Adrenal gland (tissue), 12 donors: Measurements from ENCODE around the gene YAP1. TPM values are rescaled to one million over a fixed set of nuclear protein-coding genes. Genes with fewer than 3 reads are reported as not detected.

Source experiments
- DNase-seq, 7 donors: peaks; one replicate each; pipeline ENCODE4 v3.0.0-alpha.2; 2019 to 2020
- H3K27ac ChIP-seq, 5 donors: fragments of 200-600 bp; sonication (generic) in 4 of 5; 1 replicate in 3 of 5; 2 replicates in 2 of 5; pipeline versions ENCODE4 v1.5.1 to v1.8.0; 2016 to 2020; ENCODE audit warnings: mild to moderate bottlenecking in 1 of 5
- H3K27me3 ChIP-seq: fragments of 200-600 bp; 2 replicates; pipeline ENCODE4 v1.8.0; 2021
- H3K36me3 ChIP-seq, 2 donors: fragments of 200-600 bp; replicated peaks in 1 of 2; 1 replicate in 1 of 2; 2 replicates in 1 of 2; pipeline versions ENCODE4 v1.5.1 to v1.8.0; 2018 to 2022
- H3K4me1 ChIP-seq, 2 donors: fragments of 200-600 bp; replicated peaks in 1 of 2; 1 replicate in 1 of 2; 2 replicates in 1 of 2; pipeline versions ENCODE4 v1.5.1 to v1.8.0; 2018 to 2021
- H3K4me3 ChIP-seq, 4 donors: fragments of 200-600 bp; sonication (generic) in 3 of 4; one replicate each; pipeline ENCODE4 v1.5.1; 2016 to 2018
- H3K9me3 ChIP-seq, 3 donors: fragments of 200-600 bp; sonication (generic) in 1 of 3; replicated peaks in 1 of 3; 1 replicate in 2 of 3; 2 replicates in 1 of 3; pipeline versions ENCODE4 v1.5.1 to v1.8.0; 2016 to 2021
- POLR2A ChIP-seq, 2 donors: fragments of 450-650 bp; IDR thresholded peaks; one replicate each; pipeline ENCODE4 v1.6.1; 2017; ENCODE audit warnings: antibody characterized with exemption in 2 of 2, mild to moderate bottlenecking in 2 of 2, moderate library complexity in 1 of 2
- WGBS, 4 donors: extraction: QIAGEN DNeasy Blood & Tissue Kit in 2 of 4; methylation state at CpG; one replicate each; pipeline versions ENCODE4 v1.1.5 to v1.1.7; 2013 to 2017; 5-methylcytosine and 5-hydroxymethylcytosine counted together
- intact Hi-C, 2 donors: fragments of 100-400 bp; cut with DNase I; formaldehyde crosslinking; loops; one replicate each; pipeline versions ENCODE4 v1.14.1 to v1.15.0; 2022 to 2023
- polyA plus RNA-seq, 3 donors: library from polyadenylated mRNA; stranded (reverse); fragments of 200-250 nt in 2 of 3; fragments of 350-450 nt in 1 of 3; fragmentation: Illumina TruSeq in 1 of 3; extraction: RNeasy Lipid Tissue Mini Kit (QIAGEN cat#74804) in 1 of 3; gene quantifications; one replicate each; pipeline ENCODE4 v1.2.3, GENCODE V29; 2013 to 2014
- total RNA-seq, 9 donors: library from RNA; depleted of rRNA in 4 of 9; stranded (reverse); fragments of >200 nt in 4 of 9; fragments of 120-200 nt in 1 of 9; fragmentation: NEBNext Ultra II Directional in 1 of 9; extraction: Animal tissue kit (Norgen Biotek cat#: 25700) in 1 of 9; gene quantifications; one replicate each; pipeline versions ENCODE4 v1.1.0 to v1.2.4, GENCODE V29; 2013 to 2023
- TF ChIP-seq, protein P1 (sequence below), 6 experiments: fragments of 450-650 bp in 4 of 6; fragments of 200-600 bp in 2 of 6; sonication (generic) in 1 of 6; IDR thresholded peaks; 1 replicate in 5 of 6; 2 replicates in 1 of 6; pipeline versions ENCODE4 v1.5.1 to v1.8.0; 2016 to 2021; ENCODE audit warnings: antibody characterized with exemption in 6 of 6, mild to moderate bottlenecking in 2 of 6, moderate library complexity in 1 of 6
- donor health status: healthy with polysubstance abuse.
- donor health status: Bipolar disorder and iron deficiency.
- donor health status: DM: yes; HTN: yes; CAD: no.
- donor health status: DM: no; HTN: no; CAD: no.
- donor health status: DM: no; HTN: no; CAD: no.
- donor health status: DM: yes; HTN: yes; CAD: no.

Gene YAP1
- total and polyA plus RNA-seq, 12 donors = 16.3 to 135 (median 82.9) TPM

DNA sequence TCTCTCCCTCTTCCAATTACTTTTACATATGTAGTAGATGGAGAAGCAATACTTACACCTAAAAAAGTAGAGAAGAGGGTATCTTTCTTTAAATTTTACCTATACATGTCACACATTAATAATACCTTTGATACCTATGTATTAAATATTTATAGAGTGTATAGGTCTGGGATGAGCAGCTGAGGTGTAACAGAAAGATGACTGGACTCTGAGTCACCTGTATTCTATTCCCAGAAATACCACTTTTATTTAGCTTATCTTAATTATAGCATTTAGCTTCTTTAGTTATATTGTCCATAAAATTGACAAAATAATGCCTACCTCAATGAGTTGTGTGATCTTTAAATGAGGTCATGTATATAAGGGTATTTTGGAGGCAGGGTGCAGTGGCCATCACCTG is 30.6 kb upstream of the YAP1 start:
- TF ChIP-seq, protein P1, sequence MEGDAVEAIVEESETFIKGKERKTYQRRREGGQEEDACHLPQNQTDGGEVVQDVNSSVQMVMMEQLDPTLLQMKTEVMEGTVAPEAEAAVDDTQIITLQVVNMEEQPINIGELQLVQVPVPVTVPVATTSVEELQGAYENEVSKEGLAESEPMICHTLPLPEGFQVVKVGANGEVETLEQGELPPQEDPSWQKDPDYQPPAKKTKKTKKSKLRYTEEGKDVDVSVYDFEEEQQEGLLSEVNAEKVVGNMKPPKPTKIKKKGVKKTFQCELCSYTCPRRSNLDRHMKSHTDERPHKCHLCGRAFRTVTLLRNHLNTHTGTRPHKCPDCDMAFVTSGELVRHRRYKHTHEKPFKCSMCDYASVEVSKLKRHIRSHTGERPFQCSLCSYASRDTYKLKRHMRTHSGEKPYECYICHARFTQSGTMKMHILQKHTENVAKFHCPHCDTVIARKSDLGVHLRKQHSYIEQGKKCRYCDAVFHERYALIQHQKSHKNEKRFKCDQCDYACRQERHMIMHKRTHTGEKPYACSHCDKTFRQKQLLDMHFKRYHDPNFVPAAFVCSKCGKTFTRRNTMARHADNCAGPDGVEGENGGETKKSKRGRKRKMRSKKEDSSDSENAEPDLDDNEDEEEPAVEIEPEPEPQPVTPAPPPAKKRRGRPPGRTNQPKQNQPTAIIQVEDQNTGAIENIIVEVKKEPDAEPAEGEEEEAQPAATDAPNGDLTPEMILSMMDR (IDR thresholded peaks at IDR 0.05) = no peak
- no peak for TF ChIP-seq POLR2A (IDR thresholded peaks at IDR 0.05)
- no peak overlapping the region for H3K27ac ChIP-seq

GRCh38 chr11:102081313-102081712 is 28.9 kb upstream of the YAP1 start:
- Histone ChIP-seq H3K36me3 (no peaks in the 10 kb centered on the region), H3K4me3 (no peak overlapping the region), H3K27me3 (no peaks in the 10 kb centered on the region), H3K4me1 (no peaks in the 10 kb centered on the region), H3K9me3 (no peaks in the 10 kb centered on the region), H3K27ac (no peak overlapping the region)
- 90 to 94% (median 92%) methylated on average over 7 of the region's 7 CpGs for WGBS, 4 donors
- intact Hi-C loops = no loop called here
- TF ChIP-seq POLR2A (IDR thresholded peaks at IDR 0.05) = no peak
- TF ChIP-seq, protein P1 (IDR thresholded peaks at IDR 0.05) = no peak
- no peak for DNase-seq

More for the DNA sequence above, 30.6 kb upstream of the YAP1 start:
- no peak for DNase-seq
- Histone ChIP-seq H3K4me1 (no peaks in the 10 kb centered on the region), H3K4me3 (no peak overlapping the region), H3K9me3 (no peaks in the 10 kb centered on the region), H3K36me3 (no peaks in the 10 kb centered on the region), H3K27me3 (no peaks in the 10 kb centered on the region)
- intact Hi-C loops = no loop called here

GRCh38 chr11:102085864-102086551 is 24.2 kb upstream of the YAP1 start:
- DNase-seq = no peak
- Histone ChIP-seq H3K4me3 (no peak overlapping the region), H3K27me3 (no peaks in the 10 kb centered on the region), H3K9me3 (no peaks in the 10 kb centered on the region), H3K36me3 (no peaks in the 10 kb centered on the region), H3K4me1 (no peaks in the 10 kb centered on the region), H3K27ac (no peak overlapping the region)
- intact Hi-C loops = no loop called here
- 88 to 97% (median 92%) methylated on average over 7 of the region's 7 CpGs for WGBS, 4 donors
- TF ChIP-seq, protein P1 (IDR thresholded peaks at IDR 0.05) = no peak
- no peak for TF ChIP-seq POLR2A (IDR thresholded peaks at IDR 0.05)

DNA sequence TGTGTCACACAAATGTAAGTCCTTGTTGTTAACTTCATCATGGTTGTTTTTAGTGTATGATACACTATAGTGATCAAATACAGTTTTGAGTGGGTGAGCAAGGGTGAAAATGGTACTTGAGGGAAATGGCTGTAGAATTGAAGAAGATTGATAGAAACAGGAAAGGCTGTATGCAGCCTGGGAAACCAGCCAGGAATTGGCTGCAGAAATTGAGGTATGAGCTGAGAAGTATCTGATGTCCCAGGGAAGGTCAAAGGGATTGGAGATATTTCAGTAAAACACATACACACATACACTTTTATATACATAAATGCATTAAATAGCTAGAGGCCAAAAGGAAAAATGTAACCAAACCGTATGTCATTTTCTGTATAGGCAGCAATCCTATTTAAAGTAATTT is 13.1 kb upstream of the YAP1 start:
- WGBS, 4 donors = 77 to 92% (median 85%) methylated on average over 1 of the region's 1 CpG
- intact Hi-C loops = no loop called here
- no peak overlapping the region for H3K4me3 ChIP-seq
- H3K9me3 ChIP-seq = no peaks in the 10 kb centered on the region
- TF ChIP-seq POLR2A (IDR thresholded peaks at IDR 0.05) = no peak
- TF ChIP-seq, protein P1 (IDR thresholded peaks at IDR 0.05) = no peak
- H3K27ac ChIP-seq = no peak overlapping the region
- no peaks in the 10 kb centered on the region for H3K27me3 ChIP-seq
- no peaks in the 10 kb centered on the region for H3K4me1 ChIP-seq
- no peak for DNase-seq
- H3K36me3 ChIP-seq = no peaks in the 10 kb centered on the region
